Gastrocnemius medialis (tissue), 4 donors: ENCODE data around the gene PRSS1. TPM values are rescaled to one million over a fixed set of nuclear protein-coding genes. Genes with fewer than 3 reads are reported as not detected.
"Not testable (repeated sequence)": the region's sequence is repeated elsewhere in the genome, so short reads cannot be mapped to it uniquely, and the experiment has no call there.

ENCODE experiments used
- ATAC-seq, 2 donors: fragments of 150-250 bp; one replicate each; pipeline ENCODE4 v1.9.1; 2016
- DNase-seq, 2 donors: peaks; one replicate each; pipeline ENCODE4 v3.0.0-alpha.2; 2019
- H3K27ac ChIP-seq, 4 donors: fragments of 200-600 bp; sonication (generic); 1 replicate in 1 of 4; 2 replicates in 3 of 4; pipeline ENCODE4 v1.5.1; 2016 to 2018; ENCODE audit warnings: mild to moderate bottlenecking in 2 of 4, moderate library complexity in 1 of 4
- H3K27me3 ChIP-seq, 3 donors: fragments of 200-600 bp; sonication (generic) in 2 of 3; 1 replicate in 1 of 3; 2 replicates in 2 of 3; pipeline versions ENCODE4 v1.5.1 to v1.6.0; 2016 to 2019; ENCODE audit warnings: mild to moderate bottlenecking in 1 of 3, moderate library complexity in 1 of 3
- H3K36me3 ChIP-seq, 2 donors: fragments of 200-600 bp; sonication (generic) in 1 of 2; one replicate each; pipeline ENCODE4 v1.5.1; 2017 to 2018
- H3K4me1 ChIP-seq, 2 donors: fragments of 200-600 bp; sonication (generic) in 1 of 2; one replicate each; pipeline ENCODE4 v1.5.1; 2016 to 2017; ENCODE audit warnings: mild to moderate bottlenecking in 2 of 2
- H3K4me3 ChIP-seq, 4 donors: fragments of 200-600 bp; sonication (generic) in 3 of 4; 1 replicate in 1 of 4; 2 replicates in 3 of 4; pipeline ENCODE4 v1.5.1; 2016 to 2019; ENCODE audit warnings: mild to moderate bottlenecking in 2 of 4
- H3K9me3 ChIP-seq, 3 donors: fragments of 200-600 bp; sonication (generic) in 2 of 3; 1 replicate in 1 of 3; 2 replicates in 2 of 3; pipeline ENCODE4 v1.5.1; 2016 to 2019
- CTCF ChIP-seq, 5 experiments: fragments of 450-650 bp in 3 of 5; fragments of 200-600 bp in 2 of 5; sonication (generic) in 2 of 5; IDR thresholded peaks in 4 of 5; conservative IDR thresholded peaks in 1 of 5; 1 replicate in 4 of 5; 2 replicates in 1 of 5; pipeline ENCODE4 v1.5.1; 2016 to 2019; ENCODE audit warnings: antibody characterized with exemption in 5 of 5, mild to moderate bottlenecking in 3 of 5, moderate library complexity in 3 of 5
- POLR2A ChIP-seq, 2 donors: fragments of 450-650 bp; IDR thresholded peaks; one replicate each; pipeline ENCODE4 v1.6.1; 2017; ENCODE audit warnings: antibody characterized with exemption in 2 of 2, mild to moderate bottlenecking in 2 of 2, moderate library complexity in 2 of 2
- in situ Hi-C, 4 donors: fragments of 200-750 bp; cut with MboI; loops; one replicate each; pipeline versions ENCODE4 v1.15.0 to v1.8.0; 2017; ENCODE audit warnings: low sequenced_read_pairs in 4 of 4
- intact Hi-C: fragments of 100-400 bp; cut with DNase I; formaldehyde crosslinking; loops from one replicate; pipeline ENCODE4 v1.15.1; 2023; ENCODE audit warnings: low total_unique reads
- total RNA-seq, 4 donors: library from RNA; depleted of rRNA; stranded (reverse); fragments of >200 nt; gene quantifications; one replicate each; pipeline versions ENCODE4 v1.1.0 to v1.2.3, GENCODE V29; 2016

Gene PRSS1
- total RNA-seq, 4 donors from 2014 or later, result not detected

GRCh38 chr7:142767861-142768260 lies 18.6 kb downstream of the PRSS1 start:
- intact Hi-C loops, result no loop called here
- H3K9me3 ChIP-seq, result no peaks in the 10 kb centered on the region

DNA sequence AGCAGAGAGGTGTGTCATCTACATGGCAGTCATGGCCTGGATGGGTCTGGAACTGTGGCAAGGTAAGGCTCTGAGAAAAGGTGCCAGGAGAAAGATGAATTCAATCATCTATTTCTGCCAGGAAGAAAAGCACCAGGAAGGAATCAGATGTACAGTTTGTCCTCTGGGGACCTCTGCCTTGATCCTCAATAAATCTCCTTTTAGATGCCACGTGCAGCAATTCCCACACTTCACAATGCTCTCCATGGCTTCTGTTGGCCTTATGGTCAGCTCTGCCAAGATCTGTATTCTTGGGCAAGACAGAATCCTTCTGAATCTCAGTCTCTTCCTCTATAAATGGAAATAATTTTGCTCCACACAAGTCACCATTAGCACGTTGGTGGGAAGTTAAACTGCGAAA lies 19.6 kb downstream of the PRSS1 start:
- H3K27me3 ChIP-seq, DNase-seq, in situ Hi-C loops, H3K9me3 ChIP-seq, H3K4me1 ChIP-seq, H3K27ac ChIP-seq, H3K4me3 ChIP-seq, ATAC-seq, intact Hi-C loops, H3K36me3 ChIP-seq: not testable (repeated sequence)

More at GRCh38 chr7:142767861-142768260, 18.6 kb downstream of the PRSS1 start:
- Histone ChIP-seq H3K27ac (no peak overlapping the region), H3K4me1 (no peaks in the 10 kb centered on the region), H3K4me3 (no peak overlapping the region), H3K27me3 (no peaks in the 10 kb centered on the region), H3K36me3 (no peaks in the 10 kb centered on the region)
- in situ Hi-C loops, result no loop called here
- no peak for DNase-seq
- ATAC-seq, result no peak
- TF ChIP-seq POLR2A (IDR thresholded peaks at IDR 0.05) (no peak), CTCF (IDR thresholded peaks at IDR 0.05 in 4 of 5, conservative IDR thresholded peaks at IDR 0.05 in 1 of 5) (no peak)

DNA sequence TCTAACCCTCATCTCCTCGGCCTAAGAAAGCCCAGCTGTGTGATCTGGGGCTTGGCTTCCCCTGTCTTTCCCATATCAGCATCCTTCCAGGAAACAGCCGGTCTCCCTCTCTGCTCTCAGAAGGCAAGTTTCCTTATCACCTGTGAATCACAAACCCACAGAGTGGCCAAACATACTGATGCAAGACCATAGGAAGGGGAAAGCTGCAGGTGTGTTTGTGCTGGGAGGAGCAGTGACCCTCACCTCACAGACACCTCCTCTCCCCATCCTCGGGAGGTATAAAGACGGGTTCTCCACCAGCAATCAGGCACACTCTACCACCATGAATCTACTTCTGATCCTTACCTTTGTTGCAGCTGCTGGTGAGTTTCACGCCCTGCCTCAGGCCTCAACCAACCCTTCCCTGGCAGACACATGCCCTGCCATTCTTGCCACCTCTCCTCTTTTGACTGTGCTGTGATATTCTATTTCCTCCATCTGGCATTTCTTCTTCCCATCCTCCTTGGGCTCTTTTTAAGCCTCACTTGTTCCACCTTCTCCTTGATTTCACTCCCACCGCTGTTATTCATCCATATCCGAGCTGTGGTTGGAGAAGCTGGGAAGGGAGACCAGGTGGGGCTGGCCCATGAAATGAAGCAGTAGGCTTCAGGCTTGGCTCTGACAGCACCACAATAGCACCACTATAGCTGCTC lies 21.5 kb downstream of the PRSS1 start, which contains the start of gene PRSS2:
Gene PRSS2, plus strand, starts transcription at position 310 of the 692 bp plus-strand sequence. Its CDS starts 13 bp downstream, at position 323.
- no peaks in the 10 kb centered on the region for H3K4me1 ChIP-seq
- DNase-seq, result no peak
- H3K27ac ChIP-seq, result no peak within 1 kb of the TSS
- H3K4me3 ChIP-seq, result no peak within 1 kb of the TSS
- H3K27me3 ChIP-seq, result no peaks in the 10 kb centered on the region
- intact Hi-C loops (no loop called here), in situ Hi-C loops (no loop called here)
- TF ChIP-seq POLR2A (IDR thresholded peaks at IDR 0.05) (no peak), CTCF (IDR thresholded peaks at IDR 0.05 in 4 of 5, conservative IDR thresholded peaks at IDR 0.05 in 1 of 5) (no peak)
- no peak for ATAC-seq
- H3K36me3 ChIP-seq, result no peaks in the 10 kb centered on the region
- H3K9me3 ChIP-seq, result no peaks in the 10 kb centered on the region

DNA sequence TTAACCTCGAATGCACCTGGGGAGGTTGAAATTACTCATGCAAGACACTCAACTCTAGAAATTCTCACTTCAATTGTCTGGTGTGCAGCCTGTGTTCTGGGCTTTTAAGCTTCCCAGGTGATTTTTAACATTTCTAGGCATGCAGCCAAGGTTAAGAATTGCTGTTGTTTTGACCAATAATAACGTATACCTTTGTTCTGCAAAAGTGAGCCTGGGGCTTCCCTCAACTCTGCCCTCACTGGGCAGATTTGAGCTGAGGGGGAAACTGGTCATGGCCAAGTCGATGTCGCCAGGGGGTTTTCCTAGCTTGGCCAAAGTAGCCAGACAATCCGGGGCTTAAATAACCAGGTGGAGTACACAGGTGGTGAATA lies 22.1 kb downstream of the PRSS1 start:
- no peaks in the 10 kb centered on the region for H3K4me1 ChIP-seq
- H3K9me3 ChIP-seq, result no peaks in the 10 kb centered on the region
- DNase-seq, result no peak
- no peaks in the 10 kb centered on the region for H3K36me3 ChIP-seq
- ATAC-seq, result no peak
- no peaks in the 10 kb centered on the region for H3K27me3 ChIP-seq
- in situ Hi-C loops, result no loop called here
- TF ChIP-seq CTCF (IDR thresholded peaks at IDR 0.05 in 4 of 5, conservative IDR thresholded peaks at IDR 0.05 in 1 of 5) (no peak), POLR2A (IDR thresholded peaks at IDR 0.05) (no peak)
- intact Hi-C loops, result no loop called here
- no peak overlapping the region for H3K27ac ChIP-seq
- no peak overlapping the region for H3K4me3 ChIP-seq

- in situ Hi-C loops (no loop called here), intact Hi-C loops (no loop called here)
- no peaks in the 10 kb centered on the region for H3K4me1 ChIP-seq
- H3K9me3 ChIP-seq, result no peaks in the 10 kb centered on the region
- H3K27me3 ChIP-seq, result no peaks in the 10 kb centered on the region
- DNase-seq (no peak), ATAC-seq (no peak)
- H3K36me3 ChIP-seq, result no peaks in the 10 kb centered on the region
- no peak overlapping the region for H3K27ac ChIP-seq
- no peak for TF ChIP-seq CTCF (IDR thresholded peaks at IDR 0.05 in 4 of 5, conservative IDR thresholded peaks at IDR 0.05 in 1 of 5)
- TF ChIP-seq POLR2A (IDR thresholded peaks at IDR 0.05), result no peak
- H3K4me3 ChIP-seq, result no peak overlapping the region
These were observed 22.8 kb downstream of the PRSS1 start for GRCh38 chr7:142772051-142772450.
